Osteoblast (primary cell): ENCODE results near the gene FEZF1. TPM values are rescaled to one million over a fixed set of nuclear protein-coding genes. Genes with fewer than 3 reads are reported as not detected.

ENCODE experiments used
- DNase-seq: peaks from one replicate; pipeline ENCODE4 v3.0.0; 2011; ENCODE audit warnings: low spot score, mixed read lengths; ENCODE audit not compliant: insufficient read length; ENCODE audit errors: missing footprints
- H2AFZ ChIP-seq: 2 replicates; pipeline ENCODE4 v1.6.0; 2011; ENCODE audit warnings: mild to moderate bottlenecking, low read length
- H3K27ac ChIP-seq: 2 replicates; pipeline ENCODE4 v1.5.1; 2011; ENCODE audit warnings: mild to moderate bottlenecking, low read depth, low read length, moderate library complexity
- H3K27me3 ChIP-seq: 2 replicates; pipeline ENCODE4 v1.6.0; 2012; ENCODE audit warnings: mild to moderate bottlenecking, control low read depth, inconsistent platforms, low read length, moderate library complexity; ENCODE audit not compliant: insufficient read depth
- H3K36me3 ChIP-seq: 2 replicates; pipeline ENCODE4 v1.5.1; 2011; ENCODE audit warnings: mild to moderate bottlenecking, low read length, control low read depth, moderate library complexity; ENCODE audit not compliant: insufficient read depth
- H3K4me1 ChIP-seq: 2 replicates; pipeline ENCODE4 v1.5.1; 2011; ENCODE audit warnings: mild to moderate bottlenecking, low read length, control low read depth, moderate library complexity; ENCODE audit not compliant: insufficient read depth
- H3K4me2 ChIP-seq: 2 replicates; pipeline ENCODE4 v1.6.0; 2011; ENCODE audit warnings: mild to moderate bottlenecking, low read length; ENCODE audit not compliant: insufficient read depth
- H3K4me3 ChIP-seq: fragments of 200-600 bp; sonication (generic); 3 replicates; pipeline ENCODE4 v1.5.1; 2012; ENCODE audit warnings: mild to moderate bottlenecking, low read length, inconsistent platforms; ENCODE audit not compliant: insufficient read depth
- H3K79me2 ChIP-seq: 2 replicates; pipeline ENCODE4 v1.6.0; 2012; ENCODE audit warnings: mild to moderate bottlenecking, low read length, control low read depth, inconsistent platforms; ENCODE audit not compliant: insufficient read depth
- H3K9me3 ChIP-seq: 2 replicates; pipeline ENCODE4 v1.5.1; 2011; ENCODE audit warnings: low read depth, low read length, control low read depth
- H4K20me1 ChIP-seq: 2 replicates; pipeline ENCODE4 v1.6.0; 2012; ENCODE audit warnings: mild to moderate bottlenecking, low read length, control low read depth; ENCODE audit not compliant: insufficient read depth
- total RNA-seq: library from RNA; depleted of rRNA; stranded (reverse); fragments of >200 nt; gene quantifications from 2 replicates; pipeline ENCODE4 v1.2.3, GENCODE V29; 2012
- TF ChIP-seq, protein P1 (sequence below): IDR thresholded peaks from 2 replicates; pipeline ENCODE4 v1.5.1; 2011; ENCODE audit warnings: mild to moderate bottlenecking, low read depth, low read length, moderate library complexity; ENCODE audit errors: extremely low read depth

The FEZF1 gene
- total RNA-seq, 1 donor, result not detected

DNA sequence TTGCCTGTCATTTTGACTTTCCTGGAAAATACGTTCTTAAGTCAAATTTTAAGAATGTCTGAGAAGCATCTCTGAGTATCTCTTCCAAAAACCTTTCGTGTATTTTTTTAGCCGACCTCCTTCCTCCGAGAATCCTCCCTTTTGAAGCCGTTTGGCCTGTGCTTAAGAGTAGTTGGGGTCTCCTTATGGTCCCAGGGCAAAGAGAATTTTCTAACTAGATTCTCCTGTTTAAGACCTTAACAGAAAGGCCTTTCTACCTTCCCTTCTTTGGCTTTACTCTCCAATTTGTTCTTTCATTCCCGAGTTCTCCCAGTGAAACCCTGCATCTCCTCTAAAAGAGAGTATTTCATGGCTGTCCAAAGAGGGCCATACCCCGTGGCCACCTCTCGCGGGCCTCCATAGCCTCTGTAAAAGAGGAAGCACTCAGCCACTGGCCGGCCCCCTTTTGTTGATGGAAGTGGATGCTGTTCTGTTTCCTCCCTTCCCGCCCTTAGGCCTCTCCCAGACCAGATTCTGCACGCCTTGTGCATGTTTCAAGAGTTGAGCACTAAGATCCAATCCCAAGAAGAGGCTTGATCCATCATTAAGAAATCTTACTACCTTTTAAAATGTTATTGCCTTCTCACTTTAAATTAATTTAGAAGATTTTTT lies 6.6 kb upstream of the FEZF1 start:
- no peaks in the 10 kb centered on the region for H3K36me3 ChIP-seq
- TF ChIP-seq, protein P1, sequence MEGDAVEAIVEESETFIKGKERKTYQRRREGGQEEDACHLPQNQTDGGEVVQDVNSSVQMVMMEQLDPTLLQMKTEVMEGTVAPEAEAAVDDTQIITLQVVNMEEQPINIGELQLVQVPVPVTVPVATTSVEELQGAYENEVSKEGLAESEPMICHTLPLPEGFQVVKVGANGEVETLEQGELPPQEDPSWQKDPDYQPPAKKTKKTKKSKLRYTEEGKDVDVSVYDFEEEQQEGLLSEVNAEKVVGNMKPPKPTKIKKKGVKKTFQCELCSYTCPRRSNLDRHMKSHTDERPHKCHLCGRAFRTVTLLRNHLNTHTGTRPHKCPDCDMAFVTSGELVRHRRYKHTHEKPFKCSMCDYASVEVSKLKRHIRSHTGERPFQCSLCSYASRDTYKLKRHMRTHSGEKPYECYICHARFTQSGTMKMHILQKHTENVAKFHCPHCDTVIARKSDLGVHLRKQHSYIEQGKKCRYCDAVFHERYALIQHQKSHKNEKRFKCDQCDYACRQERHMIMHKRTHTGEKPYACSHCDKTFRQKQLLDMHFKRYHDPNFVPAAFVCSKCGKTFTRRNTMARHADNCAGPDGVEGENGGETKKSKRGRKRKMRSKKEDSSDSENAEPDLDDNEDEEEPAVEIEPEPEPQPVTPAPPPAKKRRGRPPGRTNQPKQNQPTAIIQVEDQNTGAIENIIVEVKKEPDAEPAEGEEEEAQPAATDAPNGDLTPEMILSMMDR, result no peak

GRCh38 chr7:122310119-122311021 lies 5.8 kb upstream of the FEZF1 start:
- H3K36me3 ChIP-seq, result no peaks in the 10 kb centered on the region
- peak overlapping the region; percentile 78 for H2AFZ ChIP-seq
- peak overlapping the region; percentile 80 for H3K4me2 ChIP-seq
- H4K20me1 ChIP-seq, result no peaks in the 10 kb centered on the region
- TF ChIP-seq, protein P1, result no peak
- H3K27ac ChIP-seq, result no peak overlapping the region
- DNase-seq, result peak; percentile 85
- peak overlapping the region; percentile 66 for H3K4me3 ChIP-seq
- H3K9me3 ChIP-seq, result no peaks in the 10 kb centered on the region
- H3K79me2 ChIP-seq, result no peaks in the 10 kb centered on the region
- peaks cover 98% of the 10 kb centered on the region for H3K27me3 ChIP-seq
- H3K4me1 ChIP-seq, result no peaks in the 10 kb centered on the region

More for the DNA sequence above, 6.6 kb upstream of the FEZF1 start:
- no peaks in the 10 kb centered on the region for H4K20me1 ChIP-seq
- H3K4me2 ChIP-seq, result peak overlapping the region; percentile 9
- DNase-seq, result peak; percentile 38
- no peaks in the 10 kb centered on the region for H3K9me3 ChIP-seq
- H3K4me3 ChIP-seq, result no peak overlapping the region
- no peak overlapping the region for H3K27ac ChIP-seq
- H2AFZ ChIP-seq, result no peak overlapping the region
- no peaks in the 10 kb centered on the region for H3K79me2 ChIP-seq
- H3K27me3 ChIP-seq, result peaks cover 98% of the 10 kb centered on the region
- H3K4me1 ChIP-seq, result no peaks in the 10 kb centered on the region

DNA sequence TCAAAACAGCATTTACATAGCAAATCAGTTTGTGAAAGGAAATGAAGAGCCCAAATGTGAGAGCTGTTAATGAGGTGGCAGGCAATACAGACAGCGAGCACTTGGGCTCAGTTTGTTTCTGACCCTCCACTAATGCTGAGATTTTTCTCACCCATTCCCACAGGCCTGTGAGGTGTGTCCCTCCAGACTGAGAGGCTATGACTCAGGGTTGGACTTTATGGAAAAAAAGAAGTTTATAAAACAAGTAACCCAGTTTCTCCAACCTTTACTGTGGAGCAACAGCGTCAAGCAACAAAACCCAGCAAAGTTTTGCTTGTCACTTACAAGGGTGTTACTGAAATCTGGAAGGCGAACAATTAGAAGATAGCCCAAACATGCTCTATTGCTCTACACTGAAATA lies 4.9 kb upstream of the FEZF1 start:
- DNase-seq, result no peak
- Histone ChIP-seq H3K4me2 (no peak overlapping the region), H3K36me3 (no peaks in the 10 kb centered on the region), H3K27me3 (peaks cover 97% of the 10 kb centered on the region), H2AFZ (no peak overlapping the region), H3K27ac (no peak overlapping the region), H3K4me1 (no peaks in the 10 kb centered on the region), H4K20me1 (no peaks in the 10 kb centered on the region), H3K79me2 (no peaks in the 10 kb centered on the region), H3K4me3 (no peak overlapping the region), H3K9me3 (no peaks in the 10 kb centered on the region)
- TF ChIP-seq, protein P1, result no peak

- Histone ChIP-seq H3K79me2 (no peaks in the 10 kb centered on the region), H2AFZ (no peak overlapping the region), H3K4me2 (no peak overlapping the region), H3K4me3 (no peak overlapping the region), H3K27me3 (peaks cover 98% of the 10 kb centered on the region), H3K4me1 (no peaks in the 10 kb centered on the region), H4K20me1 (no peaks in the 10 kb centered on the region), H3K36me3 (no peaks in the 10 kb centered on the region), H3K9me3 (no peaks in the 10 kb centered on the region), H3K27ac (no peak overlapping the region)
- TF ChIP-seq, protein P1, result no peak
- DNase-seq, result peak; percentile 66
Observed at GRCh38 chr7:122307228-122307621, 2.7 kb upstream of the FEZF1 start.
